Stimulated activated CD8-positive, alpha-beta memory T cell treated with anti-CD3 and anti-CD28 coated beads, Interleukin-4, amount 100 ng/mL, for 1 hour (primary cell): ENCODE measurements around the gene COX20.

Experiments used
- DNase-seq, 2 donors: peaks; one replicate each; pipeline ENCODE4 v3.0.0-alpha.2; 2020; ENCODE audit warnings: low read depth in 2 of 2, low spot score in 1 of 2

COX20 gene

DNA sequence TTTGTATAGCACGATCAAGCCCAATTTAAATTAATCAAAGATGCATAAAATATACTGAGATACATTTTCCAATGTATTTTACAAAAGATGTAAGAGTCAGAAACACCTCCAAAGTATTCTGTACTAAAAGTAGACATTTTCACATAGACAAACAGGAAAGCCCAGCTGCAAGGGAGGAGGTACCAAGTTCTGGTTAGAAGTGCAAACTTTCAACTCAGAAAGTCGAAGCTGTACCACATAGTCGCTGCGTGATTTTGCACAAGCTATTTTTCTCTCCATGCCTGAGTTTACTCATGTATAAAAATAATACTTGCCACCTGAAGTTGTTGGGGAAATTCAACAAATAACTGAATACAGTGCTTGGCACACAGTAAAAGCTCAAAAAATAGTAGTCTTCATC, 34.5 kb downstream of the COX20 start:
- DNase-seq = no peak

DNA sequence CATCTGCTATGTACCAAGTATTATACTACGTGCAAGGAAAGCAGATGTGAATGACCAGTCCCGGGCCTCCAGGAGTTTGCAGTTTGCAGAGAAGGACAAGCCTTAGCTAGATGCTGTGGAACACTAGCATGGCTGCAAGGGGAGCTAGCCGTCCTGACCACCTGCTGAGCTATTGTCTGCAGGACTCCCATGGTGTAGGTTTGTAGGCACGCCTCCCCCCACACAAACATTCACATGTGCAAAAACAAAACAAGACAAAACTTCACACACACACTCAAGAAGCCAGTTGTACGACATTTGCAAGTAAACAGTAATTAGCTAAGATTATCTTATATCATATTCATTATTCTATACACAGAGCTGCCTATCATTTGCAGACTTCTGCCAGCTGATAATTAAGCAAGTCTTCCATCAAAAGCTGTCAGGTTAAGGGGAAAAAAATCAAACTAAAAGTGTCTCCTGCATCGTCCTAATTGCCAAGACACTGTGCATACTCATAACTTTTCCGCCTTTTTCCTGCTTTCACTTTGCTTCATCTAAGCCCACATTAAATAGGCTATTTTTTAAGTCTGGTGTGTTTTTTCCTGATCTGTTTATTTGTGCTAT, 39.6 kb downstream of the COX20 start:
- no peak for DNase-seq

DNA sequence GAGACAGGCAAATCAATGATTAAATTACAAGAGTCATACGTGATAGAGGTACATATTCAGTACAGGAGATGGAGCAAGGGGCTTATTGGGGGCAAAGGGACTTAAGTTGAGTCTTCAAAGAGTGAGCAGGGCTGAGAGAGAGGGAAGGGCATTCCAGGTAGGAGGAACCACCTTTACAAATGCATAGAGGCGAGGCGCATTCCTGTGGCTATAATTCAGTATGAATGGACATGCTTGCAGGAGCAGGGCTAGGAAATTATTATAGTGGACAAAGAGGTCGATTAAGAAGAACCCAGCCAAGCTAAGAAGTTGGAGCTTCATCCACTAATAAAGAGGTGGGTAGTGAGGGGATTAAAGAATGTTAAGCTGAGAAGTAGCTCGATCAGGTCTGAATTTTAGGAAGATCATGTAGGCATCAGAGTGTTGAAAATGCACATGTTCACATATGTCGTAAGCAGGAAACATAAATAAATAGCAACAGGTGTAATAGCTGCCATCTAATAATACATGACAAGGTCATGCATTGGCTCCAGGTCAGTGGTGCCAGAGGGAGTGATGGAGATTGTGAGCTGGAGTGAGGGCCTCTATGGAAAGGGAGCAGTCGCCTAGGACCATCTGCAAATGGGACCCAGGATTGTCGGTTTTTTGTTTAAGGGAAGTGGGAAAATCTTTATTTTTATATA, 40.9 kb downstream of the COX20 start:
- DNase-seq = no peak

DNA sequence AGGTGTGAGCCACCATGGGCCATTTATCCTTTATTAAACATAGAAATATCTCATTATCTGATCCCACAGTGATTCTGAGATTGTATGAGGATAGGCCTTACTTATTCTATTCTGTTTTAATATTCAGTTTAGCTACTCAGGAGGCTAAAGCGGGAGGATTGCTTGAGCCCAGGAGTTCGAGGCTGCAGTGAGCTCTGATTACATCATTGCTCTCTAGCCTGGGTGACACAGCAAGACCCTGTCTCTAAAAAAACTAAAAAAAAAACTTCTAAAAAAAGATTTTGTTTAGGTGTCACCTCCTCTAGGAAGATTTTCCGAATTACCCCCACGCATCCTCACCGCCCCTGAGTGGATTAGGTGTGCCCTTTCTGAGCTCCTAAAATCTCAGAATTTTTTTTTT, 43.2 kb downstream of the COX20 start:
- DNase-seq = no peak

DNA sequence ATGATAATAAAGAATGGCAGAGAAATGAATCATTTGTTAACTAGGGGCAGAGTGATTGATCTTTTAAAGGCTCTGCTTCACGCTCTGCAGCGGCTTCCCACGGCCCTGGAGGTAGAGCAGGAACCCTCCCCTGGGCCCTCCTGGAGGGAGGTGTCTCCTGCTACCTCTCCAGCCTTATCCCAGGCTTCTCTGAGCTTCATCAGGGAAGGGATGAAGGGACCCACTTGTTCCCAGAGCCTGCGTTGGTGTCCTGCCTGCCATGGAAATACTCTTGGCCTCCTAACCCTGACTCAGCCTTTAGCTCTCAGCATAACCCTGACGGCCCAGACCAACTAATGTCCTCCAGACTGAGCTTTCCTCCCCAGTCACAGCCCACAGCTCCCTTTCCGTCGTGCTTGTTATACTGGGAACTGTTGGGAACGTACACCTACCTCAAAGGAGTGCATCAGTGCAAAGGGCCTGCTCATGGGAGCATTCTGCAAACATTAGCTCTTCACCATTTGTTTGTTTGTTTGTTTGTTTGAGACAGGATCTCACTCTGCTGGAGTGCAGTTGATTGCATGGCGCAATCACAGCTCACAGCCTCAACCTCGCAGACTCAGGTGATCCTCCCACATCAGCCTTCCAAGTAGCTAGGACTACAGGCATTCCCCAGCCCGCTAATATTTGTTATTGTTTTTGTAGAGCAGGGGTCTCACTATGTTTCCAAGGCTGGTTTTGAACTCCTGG, 46.3 kb downstream of the COX20 start:
- no peak for DNase-seq

DNA sequence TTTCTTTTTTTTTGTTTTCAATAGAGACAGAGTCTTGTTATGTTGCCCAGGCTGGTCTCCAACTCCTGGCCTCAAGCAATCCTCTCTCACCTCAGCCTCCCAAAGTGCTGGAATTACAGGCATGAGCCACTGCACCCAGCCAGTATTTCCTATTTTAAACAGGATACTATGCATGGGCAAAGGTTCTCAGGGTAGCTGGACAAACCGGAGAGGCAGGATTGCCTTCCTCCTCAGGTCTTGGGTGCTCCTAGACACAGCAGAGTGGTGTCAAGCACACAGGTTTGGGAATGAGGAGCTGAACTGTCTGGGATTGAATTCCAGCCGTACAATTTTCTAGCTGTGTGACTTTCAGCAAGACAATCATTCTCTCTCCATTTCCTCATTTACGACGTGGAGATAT, 51.8 kb downstream of the COX20 start:
- DNase-seq = no peak

DNA sequence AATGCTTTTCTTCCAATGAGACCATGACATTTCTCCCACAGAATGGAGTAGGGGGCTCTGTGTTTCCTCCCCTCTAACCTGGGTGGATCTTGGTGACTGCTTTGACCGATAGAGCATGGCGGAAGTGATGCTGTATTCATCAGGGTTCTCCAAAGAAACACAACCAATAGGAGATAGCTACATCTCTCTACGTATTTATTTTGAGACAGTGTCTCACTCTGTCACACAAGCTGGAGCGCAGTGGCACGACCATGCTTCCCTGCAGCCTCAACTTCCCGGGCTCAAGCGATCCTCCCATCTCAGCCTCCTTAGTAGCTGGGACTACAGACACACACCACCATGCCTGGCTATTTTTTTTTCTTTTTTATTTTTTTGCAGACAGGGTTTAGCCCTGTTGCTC, 58.4 kb downstream of the COX20 start:
- DNase-seq = no peak
